HS-27A (cell line): ENCODE data around the gene LCE2A.
A peak's percentile ranks its signal among the peaks of the same experiment; 100 is the strongest.
"Not testable (repeated sequence)": the region's sequence is repeated elsewhere in the genome, so short reads cannot be mapped to it uniquely, and the experiment has no call there.

Source experiments
- DNase-seq: peaks from one replicate; pipeline ENCODE4 v3.0.0-alpha.2; 2012; ENCODE audit warnings: low read depth, missing footprints

The LCE2A gene

GRCh38 chr1:152697701-152698600 lies at the start of gene LCE2A:
Gene LCE2A, plus strand, starts transcription at chr1:152698345. Its CDS starts 557 bp downstream, at chr1:152698902.
- DNase-seq, result no peak

GRCh38 chr1:152654110-152654509 lies 44.0 kb upstream of the LCE2A start:
- DNase-seq, result peak; percentile 45

DNA sequence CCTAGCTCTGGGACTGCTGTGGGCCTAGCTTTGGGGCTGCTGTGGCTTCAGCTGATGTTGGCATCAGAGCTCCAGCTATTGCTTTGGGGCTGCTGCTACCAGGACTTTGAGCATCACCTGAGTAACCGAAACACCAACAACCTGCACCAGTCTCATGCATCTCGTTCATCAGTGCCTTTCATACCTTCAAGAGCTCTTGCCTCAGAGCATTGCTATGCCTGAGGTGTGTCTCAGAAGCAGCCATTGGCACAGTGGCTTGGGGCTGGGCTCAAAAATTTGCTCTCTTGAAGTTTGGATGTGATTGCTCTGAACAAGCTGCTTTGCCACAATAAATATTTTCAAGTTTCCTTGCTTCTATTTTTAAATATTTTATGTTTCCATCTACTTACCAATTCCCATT lies 41.7 kb upstream of the LCE2A start:
- no peak for DNase-seq

- no peak for DNase-seq
Measured at GRCh38 chr1:152657677-152658076, 40.5 kb upstream of the LCE2A start.

DNA sequence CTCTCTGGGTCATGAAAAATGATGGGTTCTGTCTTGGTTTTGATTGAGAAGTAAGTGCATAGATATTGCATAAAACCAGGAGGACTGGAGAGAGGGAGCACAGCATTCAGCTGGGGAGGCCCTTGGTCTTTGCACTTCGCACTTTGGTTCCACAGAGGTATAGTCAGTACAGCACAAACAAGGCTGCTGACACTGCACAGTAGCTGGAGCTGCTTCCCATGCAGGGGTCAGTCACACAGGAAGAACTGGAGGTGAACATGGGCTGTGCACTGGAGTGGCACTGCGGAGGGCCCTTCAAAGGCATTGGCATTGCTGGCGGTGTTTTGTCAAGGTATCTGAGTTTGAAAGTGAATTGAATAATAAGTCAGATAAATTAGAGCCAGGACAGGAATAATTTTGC lies 39.5 kb upstream of the LCE2A start:
- no peak for DNase-seq

- DNase-seq, result no peak
Measured at GRCh38 chr1:152663098-152663497, 35.0 kb upstream of the LCE2A start, which contains the start of gene LCE2D. Gene LCE2D, plus strand, starts transcription at chr1:152663380. Its CDS starts 726 bp downstream, at chr1:152664106.

DNA sequence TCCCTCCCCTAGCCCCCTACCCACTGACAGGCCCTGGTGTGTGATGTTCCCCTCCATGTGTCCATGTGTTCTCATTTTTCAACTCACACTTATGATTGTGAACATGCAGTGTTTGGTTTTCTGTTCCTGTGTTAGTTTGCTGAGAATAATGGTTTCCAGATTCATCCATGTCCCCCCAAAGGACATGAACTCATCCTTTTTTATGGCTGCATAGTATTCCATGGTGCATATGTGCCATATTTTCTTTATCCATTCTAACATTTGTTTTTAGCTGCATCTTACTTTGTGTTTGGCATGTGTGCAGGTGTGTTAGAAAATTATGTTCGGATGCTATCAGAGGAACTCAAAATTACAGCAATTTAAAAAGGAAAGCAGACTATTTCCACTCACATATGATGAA lies 32.0 kb upstream of the LCE2A start:
- DNase-seq, result not testable (repeated sequence)

DNA sequence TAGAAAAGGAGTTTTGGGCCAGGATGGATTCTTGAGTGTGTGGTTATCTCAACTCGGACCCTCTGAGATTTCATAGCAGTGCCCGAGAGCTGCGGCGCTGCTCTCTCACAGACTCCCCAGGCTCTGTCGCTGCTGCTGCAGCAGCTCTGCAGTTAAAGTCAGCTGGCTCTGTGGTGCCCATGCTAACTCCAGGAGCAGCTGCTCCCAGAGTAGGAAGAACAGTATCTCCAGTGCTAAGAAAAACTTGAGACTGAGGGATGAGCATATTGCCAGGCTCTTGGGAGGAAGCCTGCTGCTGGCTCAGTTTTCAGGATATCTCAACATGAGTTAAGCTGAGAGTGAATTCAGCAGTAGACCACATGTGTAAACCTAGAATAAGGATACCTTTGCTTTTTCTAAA lies 30.5 kb upstream of the LCE2A start:
- no peak for DNase-seq

DNA sequence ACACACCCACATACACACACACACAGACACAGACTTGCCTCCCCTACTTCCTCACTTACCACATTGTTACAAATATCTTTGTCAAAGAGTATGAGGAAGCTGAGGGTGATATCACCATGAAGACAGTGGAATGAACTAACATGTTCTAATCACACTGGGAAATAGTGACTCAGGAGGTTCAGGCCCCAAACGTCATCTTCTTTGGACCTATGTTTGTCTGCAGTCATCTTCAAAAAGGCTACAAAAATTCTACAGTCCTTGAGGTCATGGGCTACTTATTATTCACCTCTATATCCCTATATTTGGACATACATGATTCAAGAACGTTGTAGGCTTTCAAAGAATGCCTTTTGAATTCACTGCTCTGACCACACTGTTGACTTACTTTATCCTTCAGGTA lies 25.1 kb upstream of the LCE2A start:
- no peak for DNase-seq

DNA sequence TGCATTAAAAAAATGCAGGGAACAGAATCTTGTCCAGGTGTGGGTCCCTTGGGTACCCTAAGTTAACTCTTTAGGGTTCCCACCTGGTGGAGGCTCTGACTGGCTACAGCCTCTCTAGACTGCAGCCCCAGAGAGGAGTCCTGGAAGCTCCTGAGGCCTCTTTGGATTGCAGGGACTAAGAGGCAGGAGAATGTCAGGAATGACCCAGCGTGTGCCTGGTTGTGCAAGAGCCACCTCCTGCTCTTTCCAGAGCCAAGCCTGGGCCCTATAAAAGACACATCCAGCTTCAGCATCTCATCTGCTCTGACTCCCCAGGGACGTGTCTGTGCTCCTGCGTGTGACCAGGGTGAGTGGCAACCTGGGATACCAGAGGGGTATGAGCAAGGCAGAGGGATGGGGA lies 23.2 kb upstream of the LCE2A start, which contains the start of gene LCE2C:
Gene LCE2C (plus strand): TSS at position 297 of the 400 bp plus-strand sequence. CDS start 737 bp downstream, outside the sequence.
- not testable (repeated sequence) for DNase-seq

DNA sequence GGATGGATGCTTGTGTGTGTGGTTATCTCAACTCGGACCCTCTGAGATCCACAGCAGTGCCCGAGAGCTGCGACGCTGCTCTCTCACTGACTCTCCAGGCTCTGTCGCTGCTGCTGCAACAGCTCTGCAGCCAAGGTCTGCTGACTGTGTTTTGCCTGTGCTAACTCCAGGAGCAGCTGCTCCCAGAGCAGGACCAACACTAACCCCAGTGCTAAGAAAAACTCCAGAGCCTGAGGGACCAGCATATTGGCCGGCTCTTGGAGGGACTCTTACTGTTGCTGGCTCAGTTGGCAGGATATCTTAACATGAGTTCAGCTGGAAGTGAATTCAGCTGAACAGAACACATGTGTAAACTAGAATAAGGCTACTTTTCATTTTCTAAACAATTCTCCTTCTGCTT lies 18.7 kb upstream of the LCE2A start:
- no peak for DNase-seq

DNA sequence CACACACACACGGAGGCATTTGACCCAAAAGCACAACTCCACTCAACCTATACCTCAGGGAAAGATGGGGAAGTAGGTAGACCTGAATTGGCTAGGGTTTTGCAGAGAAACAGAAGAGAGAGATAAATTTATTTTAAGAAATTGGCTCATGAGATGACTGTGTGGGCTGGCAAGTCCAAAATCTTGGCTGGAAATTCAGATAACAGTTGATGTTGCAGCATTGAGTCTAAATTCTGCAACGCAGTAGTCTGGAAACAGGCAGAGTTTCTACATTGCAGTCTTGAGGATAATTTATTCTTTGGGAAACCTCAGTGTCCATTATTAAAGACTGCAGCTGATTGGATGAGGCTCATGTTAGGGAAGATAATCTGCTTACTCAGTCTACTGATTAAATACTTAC lies 16.5 kb upstream of the LCE2A start:
- no peak for DNase-seq

DNA sequence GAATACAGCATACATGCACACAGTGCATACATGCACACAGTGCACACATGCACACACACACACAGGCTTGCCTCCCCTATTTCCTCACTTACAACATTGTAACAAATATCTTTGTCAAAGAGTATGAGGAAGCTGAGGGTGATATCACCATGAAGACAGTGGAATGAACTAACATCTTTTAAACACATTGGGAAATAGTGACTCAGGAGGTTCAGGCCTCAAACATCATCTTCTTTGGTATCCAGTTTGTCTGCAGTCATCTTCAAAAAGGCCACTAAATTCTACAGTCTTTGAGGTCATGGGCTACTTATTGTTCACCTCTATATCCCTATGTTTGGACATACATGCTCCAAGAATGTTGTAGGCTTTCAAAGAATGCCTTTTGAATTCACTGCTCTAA lies 14.3 kb upstream of the LCE2A start:
- DNase-seq, result no peak

DNA sequence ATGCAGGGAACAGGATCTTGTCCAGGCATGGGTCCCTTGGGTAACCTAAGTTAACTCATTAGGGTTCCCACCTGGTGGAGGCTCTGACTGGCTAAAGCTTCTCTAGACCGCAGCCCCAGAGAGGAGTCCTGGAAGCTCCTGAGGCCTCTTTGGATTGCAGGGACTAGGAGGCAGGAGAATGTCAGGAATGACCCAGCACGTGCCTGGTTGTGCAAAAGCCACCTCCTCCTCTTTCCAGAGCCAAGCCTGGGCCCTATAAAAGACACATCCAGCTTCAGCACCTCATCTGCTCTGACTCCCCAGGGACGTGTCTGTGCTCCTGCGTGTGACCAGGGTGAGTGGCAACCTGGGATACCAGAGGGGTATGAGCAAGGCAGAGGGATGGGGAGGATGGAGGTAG lies 12.3 kb upstream of the LCE2A start, which contains the start of gene LCE2B:
Gene LCE2B (plus strand): TSS at position 301 of the 400 bp plus-strand sequence. CDS start 721 bp downstream, outside the sequence.
- not testable (repeated sequence) for DNase-seq

DNA sequence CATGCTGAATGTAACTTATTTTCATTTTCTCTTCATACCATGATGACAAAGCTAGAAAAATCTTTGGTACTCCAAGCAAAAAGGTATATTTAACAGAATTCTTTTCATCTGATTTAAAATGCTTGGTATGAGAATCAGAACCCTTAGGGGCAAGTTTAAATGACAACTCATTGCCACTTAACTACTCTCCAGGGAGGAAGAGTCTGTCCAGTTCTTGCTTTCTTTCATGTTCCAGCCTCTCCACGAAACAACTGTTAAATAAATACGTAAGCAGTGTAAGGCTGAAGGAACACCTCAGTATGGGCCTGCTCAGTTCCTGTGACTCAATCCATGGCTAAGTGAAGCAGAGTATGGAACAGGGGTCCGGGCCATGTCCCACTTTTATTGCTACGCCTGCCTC lies 1.6 kb downstream of the LCE2A start:
- DNase-seq, result no peak

DNA sequence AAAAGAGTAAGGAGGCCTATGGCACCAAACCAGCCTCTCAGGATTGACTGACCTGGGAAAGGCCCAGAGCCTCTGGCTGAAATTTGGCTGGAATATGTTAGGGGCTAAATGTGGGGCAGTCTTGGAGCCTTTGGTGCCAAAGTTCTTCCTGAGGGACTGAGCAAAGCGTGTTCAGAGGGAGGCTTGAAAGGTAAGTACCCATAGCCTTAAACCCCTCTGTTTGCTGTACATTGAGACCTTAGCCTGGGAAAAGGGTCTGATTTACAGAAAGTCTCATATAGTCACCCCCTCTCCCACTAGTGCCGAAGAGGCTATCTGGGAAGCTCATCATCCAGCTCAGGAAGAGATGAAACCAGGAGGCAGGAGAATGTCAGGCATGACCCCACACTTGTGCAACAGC lies 9.7 kb downstream of the LCE2A start, which contains the start of gene LCE4A:
Gene LCE4A (plus strand): TSS at position 301 of the 400 bp plus-strand sequence. CDS start 916 bp downstream, outside the sequence.
- no peak for DNase-seq

DNA sequence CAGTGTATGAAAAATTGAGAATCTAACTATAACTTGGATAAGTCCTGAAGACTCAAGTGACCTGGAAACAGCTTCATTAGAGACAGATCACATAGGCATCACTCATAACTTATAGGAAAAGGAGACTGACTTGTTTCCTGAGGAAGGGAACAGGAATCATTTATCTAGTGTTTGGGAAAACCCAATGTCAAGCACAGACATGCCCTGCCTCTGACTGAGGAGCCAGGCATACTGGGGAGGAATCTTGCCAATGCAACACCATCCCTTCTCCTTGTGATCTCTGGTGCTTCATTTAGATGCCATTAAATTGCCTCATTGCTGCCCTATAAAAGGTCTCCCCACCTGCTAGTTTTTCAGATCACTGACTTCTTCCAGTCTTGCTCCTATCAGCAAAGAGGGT lies 20.1 kb downstream of the LCE2A start:
- DNase-seq, result no peak

GRCh38 chr1:152725261-152725660 lies 27.1 kb downstream of the LCE2A start:
- no peak for DNase-seq

GRCh38 chr1:152728986-152729385 lies 30.8 kb downstream of the LCE2A start:
- DNase-seq, result no peak

- DNase-seq, result no peak
Measured at GRCh38 chr1:152735648-152736047, 37.5 kb downstream of the LCE2A start.

GRCh38 chr1:152737997-152738396 lies 39.9 kb downstream of the LCE2A start:
- no peak for DNase-seq

GRCh38 chr1:152739841-152740240 lies 41.7 kb downstream of the LCE2A start:
- DNase-seq, result no peak

- no peak for DNase-seq
Measured at GRCh38 chr1:152741656-152742055, 43.5 kb downstream of the LCE2A start.
